HepG2 (cell line): ENCODE data around the gene TM4SF5. TPM values are rescaled to one million over a fixed set of nuclear protein-coding genes. Genes with fewer than 3 reads are reported as not detected.
A peak's percentile ranks its signal among the peaks of the same experiment; 100 is the strongest.

ENCODE experiments used
- ADNP ChIP-seq: sonication (generic); formaldehyde crosslinking; IDR thresholded peaks from 2 replicates; pipeline ENCODE4 v1.4.0; 2020; ENCODE audit warnings: missing genetic modification reagents
- BORCS8-MEF2B ChIP-seq: sonication (generic); formaldehyde crosslinking; IDR thresholded peaks from 2 replicates; pipeline ENCODE4 v1.8.0; 2022; ENCODE audit warnings: mild to moderate bottlenecking, missing genetic modification reagents
- DR1 ChIP-seq: sonication (generic); formaldehyde crosslinking; IDR thresholded peaks from 2 replicates; pipeline ENCODE4 v1.8.0; 2021; ENCODE audit warnings: mild to moderate bottlenecking, missing genetic modification reagents, inconsistent platforms
- EP300 ChIP-seq, 3 experiments: sonication (generic) in 1 of 3; formaldehyde crosslinking in 1 of 3; IDR thresholded peaks; 2 replicates each; pipeline versions ENCODE4 v1.5.1 to v1.6.1; 2011 to 2020; ENCODE audit warnings: low read depth in 2 of 3, low read length in 2 of 3, borderline replicate concordance in 1 of 3, improper control_type of control experiment in 1 of 3, mild to moderate bottlenecking in 1 of 3, missing genetic modification reagents in 1 of 3, moderate library complexity in 1 of 3
- ETV5 ChIP-seq: IDR thresholded peaks from 2 replicates; pipeline ENCODE4 v1.6.1; 2018; ENCODE audit warnings: missing biosample characterization, missing genetic modification reagents, inconsistent platforms, borderline replicate concordance
- MED1 ChIP-seq: sonication (generic); formaldehyde crosslinking; IDR thresholded peaks from 2 replicates; pipeline ENCODE4 v1.4.0; 2020; ENCODE audit warnings: missing genetic modification reagents
- PPARG ChIP-seq: conservative IDR thresholded peaks from 2 replicates; pipeline ENCODE4 v1.6.1; 2016; ENCODE audit warnings: missing biosample characterization, missing genetic modification reagents
- RAD51 ChIP-seq: fragments of 450-650 bp; IDR thresholded peaks from 2 replicates; pipeline ENCODE4 v1.6.1; 2016; ENCODE audit warnings: borderline replicate concordance
- SOX5 ChIP-seq: IDR thresholded peaks from 2 replicates; pipeline ENCODE4 v1.6.1; 2016; ENCODE audit warnings: borderline replicate concordance
- ZNF713 ChIP-seq: sonication (generic); formaldehyde crosslinking; IDR thresholded peaks from 2 replicates; pipeline ENCODE4 v1.4.0; 2020; ENCODE audit warnings: mild to moderate bottlenecking, missing genetic modification reagents
- polyA plus RNA-seq, 8 experiments: library from polyadenylated mRNA; depleted of rRNA in 3 of 8; stranded (reverse) in 7 of 8; unstranded in 1 of 8; fragments of >200 nt; fragmentation: Illumina TruSeq in 4 of 8; extraction: Trizol in 4 of 8; gene quantifications; 2 replicates each; pipeline versions ENCODE4 v1.2.1 to v1.2.3, GENCODE V29; 2011 to 2016; ENCODE audit warnings: low read depth in 4 of 8, missing spikeins in 1 of 8, mixed read lengths in 1 of 8; ENCODE audit not compliant: insufficient read depth in 1 of 8
- total RNA-seq, 5 experiments: library from RNA; depleted of rRNA; stranded (reverse); fragments of >200 nt; fragmentation: Illumina TruSeq; extraction: Trizol; gene quantifications; 2 replicates each; pipeline ENCODE4 v1.2.3, GENCODE V29; 2016; ENCODE audit warnings: low read depth in 1 of 5
- TF ChIP-seq, protein P1 (sequence below): sonication (generic); formaldehyde crosslinking; IDR thresholded peaks from 2 replicates; pipeline ENCODE4 v1.5.1; 2020; ENCODE audit warnings: mild to moderate bottlenecking, missing genetic modification reagents, borderline replicate concordance
- TF ChIP-seq, protein P2 (sequence below): sonication (generic); formaldehyde crosslinking; IDR thresholded peaks from 2 replicates; pipeline ENCODE4 v1.5.1; 2020; ENCODE audit warnings: missing genetic modification reagents, mild to moderate bottlenecking, borderline replicate concordance
- TF ChIP-seq, protein P3 (sequence below): IDR thresholded peaks from 2 replicates; pipeline ENCODE4 v1.6.1; 2016; ENCODE audit warnings: missing biosample characterization, missing genetic modification reagents, low read depth
- TF ChIP-seq, protein P4 (sequence below): sonication (generic); formaldehyde crosslinking; IDR thresholded peaks from 2 replicates; pipeline ENCODE4 v1.5.0; 2020; ENCODE audit warnings: mild to moderate bottlenecking, missing genetic modification reagents
- TF ChIP-seq, protein P5 (sequence below): sonication (generic); formaldehyde crosslinking; IDR thresholded peaks from 2 replicates; pipeline ENCODE4 v1.4.0; 2020; ENCODE audit warnings: missing genetic modification reagents

The TM4SF5 gene
- total and polyA plus RNA-seq, 2 of the 13 experiments (the other 11 are each of a cell fraction or from before 2014, with no cell fraction given), result 30.1 to 126 TPM

DNA sequence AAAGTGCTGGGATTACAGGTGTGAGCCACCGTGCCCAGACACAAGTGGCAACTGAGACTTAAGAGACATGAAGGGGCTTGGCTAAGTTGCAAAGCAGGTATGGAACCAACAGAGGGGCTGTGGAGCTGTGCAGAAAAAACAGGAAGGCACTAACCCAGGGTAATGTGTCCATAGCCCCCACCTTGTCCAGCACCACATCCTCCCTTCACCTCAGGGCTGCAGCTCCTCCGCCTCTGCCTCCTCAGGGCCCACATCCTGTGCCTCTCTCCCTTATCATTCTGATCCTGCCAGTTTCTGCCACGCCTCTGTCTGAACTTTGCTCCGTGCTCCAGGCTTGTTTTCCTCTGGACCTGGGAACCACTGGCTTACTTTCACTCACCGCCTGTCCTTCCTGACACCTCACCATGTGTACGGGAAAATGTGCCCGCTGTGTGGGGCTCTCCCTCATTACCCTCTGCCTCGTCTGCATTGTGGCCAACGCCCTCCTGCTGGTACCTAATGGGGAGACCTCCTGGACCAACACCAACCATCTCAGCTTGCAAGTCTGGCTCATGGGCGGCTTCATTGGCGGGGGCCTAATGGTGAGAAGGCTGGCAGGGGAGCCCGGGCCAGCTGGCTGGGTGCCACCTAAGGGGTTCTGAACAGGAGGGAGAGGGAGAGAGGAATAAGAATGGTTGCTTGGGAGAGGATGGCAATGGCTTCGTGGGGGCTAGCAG lies at the start of gene TM4SF5 (continued):
- TF ChIP-seq, protein P1, sequence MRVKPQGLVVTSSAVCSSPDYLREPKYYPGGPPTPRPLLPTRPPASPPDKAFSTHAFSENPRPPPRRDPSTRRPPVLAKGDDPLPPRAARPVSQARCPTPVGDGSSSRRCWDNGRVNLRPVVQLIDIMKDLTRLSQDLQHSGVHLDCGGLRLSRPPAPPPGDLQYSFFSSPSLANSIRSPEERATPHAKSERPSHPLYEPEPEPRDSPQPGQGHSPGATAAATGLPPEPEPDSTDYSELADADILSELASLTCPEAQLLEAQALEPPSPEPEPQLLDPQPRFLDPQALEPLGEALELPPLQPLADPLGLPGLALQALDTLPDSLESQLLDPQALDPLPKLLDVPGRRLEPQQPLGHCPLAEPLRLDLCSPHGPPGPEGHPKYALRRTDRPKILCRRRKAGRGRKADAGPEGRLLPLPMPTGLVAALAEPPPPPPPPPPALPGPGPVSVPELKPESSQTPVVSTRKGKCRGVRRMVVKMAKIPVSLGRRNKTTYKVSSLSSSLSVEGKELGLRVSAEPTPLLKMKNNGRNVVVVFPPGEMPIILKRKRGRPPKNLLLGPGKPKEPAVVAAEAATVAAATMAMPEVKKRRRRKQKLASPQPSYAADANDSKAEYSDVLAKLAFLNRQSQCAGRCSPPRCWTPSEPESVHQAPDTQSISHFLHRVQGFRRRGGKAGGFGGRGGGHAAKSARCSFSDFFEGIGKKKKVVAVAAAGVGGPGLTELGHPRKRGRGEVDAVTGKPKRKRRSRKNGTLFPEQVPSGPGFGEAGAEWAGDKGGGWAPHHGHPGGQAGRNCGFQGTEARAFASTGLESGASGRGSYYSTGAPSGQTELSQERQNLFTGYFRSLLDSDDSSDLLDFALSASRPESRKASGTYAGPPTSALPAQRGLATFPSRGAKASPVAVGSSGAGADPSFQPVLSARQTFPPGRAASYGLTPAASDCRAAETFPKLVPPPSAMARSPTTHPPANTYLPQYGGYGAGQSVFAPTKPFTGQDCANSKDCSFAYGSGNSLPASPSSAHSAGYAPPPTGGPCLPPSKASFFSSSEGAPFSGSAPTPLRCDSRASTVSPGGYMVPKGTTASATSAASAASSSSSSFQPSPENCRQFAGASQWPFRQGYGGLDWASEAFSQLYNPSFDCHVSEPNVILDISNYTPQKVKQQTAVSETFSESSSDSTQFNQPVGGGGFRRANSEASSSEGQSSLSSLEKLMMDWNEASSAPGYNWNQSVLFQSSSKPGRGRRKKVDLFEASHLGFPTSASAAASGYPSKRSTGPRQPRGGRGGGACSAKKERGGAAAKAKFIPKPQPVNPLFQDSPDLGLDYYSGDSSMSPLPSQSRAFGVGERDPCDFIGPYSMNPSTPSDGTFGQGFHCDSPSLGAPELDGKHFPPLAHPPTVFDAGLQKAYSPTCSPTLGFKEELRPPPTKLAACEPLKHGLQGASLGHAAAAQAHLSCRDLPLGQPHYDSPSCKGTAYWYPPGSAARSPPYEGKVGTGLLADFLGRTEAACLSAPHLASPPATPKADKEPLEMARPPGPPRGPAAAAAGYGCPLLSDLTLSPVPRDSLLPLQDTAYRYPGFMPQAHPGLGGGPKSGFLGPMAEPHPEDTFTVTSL (CRISPR knock-in tag), result peak; percentile 72; the same call in 1 of the 2 replicates
- TF ChIP-seq RAD51 (no peak), BORCS8-MEF2B (peak; percentile 90), MED1 (CRISPR knock-in tag) (peak; percentile 97), PPARG (CRISPR knock-in tag) (peak; percentile 55; the same call in 1 of the 2 replicates), ZNF713 (no peak), SOX5 (CRISPR knock-in tag) (peak; percentile 79; the same call in 1 of the 2 replicates), EP300 (IDR thresholded peaks at IDR 0.05; ENCODE audit: low read depth in 2 of 2, low read length in 2 of 2) (peak in 1 of 2 experiments; percentile 84; a peak in 2 of 4 replicates), EP300 (CRISPR knock-in tag; IDR thresholded peaks at IDR 0.05; ENCODE audit: borderline replicate concordance) (peak; percentile 68; the same call in 1 of the 2 replicates), ETV5 (CRISPR knock-in tag) (peak; percentile 96), DR1 (CRISPR knock-in tag) (0 out of 2 replicates have a peak, but pooled peaks have one; percentile 55), ADNP (CRISPR knock-in tag) (no peak)
- TF ChIP-seq, protein P2, sequence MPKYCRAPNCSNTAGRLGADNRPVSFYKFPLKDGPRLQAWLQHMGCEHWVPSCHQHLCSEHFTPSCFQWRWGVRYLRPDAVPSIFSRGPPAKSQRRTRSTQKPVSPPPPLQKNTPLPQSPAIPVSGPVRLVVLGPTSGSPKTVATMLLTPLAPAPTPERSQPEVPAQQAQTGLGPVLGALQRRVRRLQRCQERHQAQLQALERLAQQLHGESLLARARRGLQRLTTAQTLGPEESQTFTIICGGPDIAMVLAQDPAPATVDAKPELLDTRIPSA (CRISPR knock-in tag), result no peak
- TF ChIP-seq, protein P3, sequence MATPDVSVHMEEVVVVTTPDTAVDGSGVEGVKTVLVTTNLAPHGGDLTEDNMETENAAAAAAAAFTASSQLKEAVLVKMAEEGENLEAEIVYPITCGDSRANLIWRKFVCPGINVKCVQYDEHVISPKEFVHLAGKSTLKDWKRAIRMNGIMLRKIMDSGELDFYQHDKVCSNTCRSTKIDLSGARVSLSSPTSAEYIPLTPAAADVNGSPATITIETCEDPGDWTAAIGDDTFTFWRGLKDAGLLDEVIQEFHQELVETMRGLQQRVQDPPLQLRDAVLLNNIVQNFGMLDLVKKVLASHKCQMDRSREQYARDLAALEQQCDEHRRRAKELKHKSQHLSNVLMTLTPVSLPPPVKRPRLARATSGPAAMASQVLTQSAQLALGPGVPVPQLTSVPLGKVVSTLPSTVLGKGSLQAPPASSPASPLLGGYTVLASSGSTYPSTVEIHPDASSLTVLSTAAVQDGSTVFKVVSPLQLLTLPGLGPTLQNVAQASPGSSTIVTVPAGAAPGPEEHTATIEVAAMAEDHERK (CRISPR knock-in tag), result no peak
- TF ChIP-seq, protein P4, sequence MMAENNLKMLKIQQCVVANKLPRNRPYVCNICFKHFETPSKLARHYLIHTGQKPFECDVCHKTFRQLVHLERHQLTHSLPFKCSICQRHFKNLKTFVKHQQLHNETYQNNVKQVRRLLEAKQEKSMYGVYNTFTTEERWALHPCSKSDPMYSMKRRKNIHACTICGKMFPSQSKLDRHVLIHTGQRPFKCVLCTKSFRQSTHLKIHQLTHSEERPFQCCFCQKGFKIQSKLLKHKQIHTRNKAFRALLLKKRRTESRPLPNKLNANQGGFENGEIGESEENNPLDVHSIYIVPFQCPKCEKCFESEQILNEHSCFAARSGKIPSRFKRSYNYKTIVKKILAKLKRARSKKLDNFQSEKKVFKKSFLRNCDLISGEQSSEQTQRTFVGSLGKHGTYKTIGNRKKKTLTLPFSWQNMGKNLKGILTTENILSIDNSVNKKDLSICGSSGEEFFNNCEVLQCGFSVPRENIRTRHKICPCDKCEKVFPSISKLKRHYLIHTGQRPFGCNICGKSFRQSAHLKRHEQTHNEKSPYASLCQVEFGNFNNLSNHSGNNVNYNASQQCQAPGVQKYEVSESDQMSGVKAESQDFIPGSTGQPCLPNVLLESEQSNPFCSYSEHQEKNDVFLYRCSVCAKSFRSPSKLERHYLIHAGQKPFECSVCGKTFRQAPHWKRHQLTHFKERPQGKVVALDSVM (CRISPR knock-in tag), result peak; percentile 90
- TF ChIP-seq, protein P5, sequence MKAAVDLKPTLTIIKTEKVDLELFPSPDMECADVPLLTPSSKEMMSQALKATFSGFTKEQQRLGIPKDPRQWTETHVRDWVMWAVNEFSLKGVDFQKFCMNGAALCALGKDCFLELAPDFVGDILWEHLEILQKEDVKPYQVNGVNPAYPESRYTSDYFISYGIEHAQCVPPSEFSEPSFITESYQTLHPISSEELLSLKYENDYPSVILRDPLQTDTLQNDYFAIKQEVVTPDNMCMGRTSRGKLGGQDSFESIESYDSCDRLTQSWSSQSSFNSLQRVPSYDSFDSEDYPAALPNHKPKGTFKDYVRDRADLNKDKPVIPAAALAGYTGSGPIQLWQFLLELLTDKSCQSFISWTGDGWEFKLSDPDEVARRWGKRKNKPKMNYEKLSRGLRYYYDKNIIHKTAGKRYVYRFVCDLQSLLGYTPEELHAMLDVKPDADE (CRISPR knock-in tag), result peak; percentile 87; the same call in 1 of the 2 replicates
